Activated CD4-positive, alpha-beta T cell treated with anti-CD3 and anti-CD28 coated beads for 4 hours (primary cell): ENCODE results near the gene KIAA0513.
"Not testable (repeated sequence)": the region's sequence is repeated elsewhere in the genome, so short reads cannot be mapped to it uniquely, and the experiment has no call there.

Source experiments
- DNase-seq, 2 donors: peaks; one replicate each; pipeline ENCODE4 v3.0.0-alpha.2; 2020

The KIAA0513 gene

DNA sequence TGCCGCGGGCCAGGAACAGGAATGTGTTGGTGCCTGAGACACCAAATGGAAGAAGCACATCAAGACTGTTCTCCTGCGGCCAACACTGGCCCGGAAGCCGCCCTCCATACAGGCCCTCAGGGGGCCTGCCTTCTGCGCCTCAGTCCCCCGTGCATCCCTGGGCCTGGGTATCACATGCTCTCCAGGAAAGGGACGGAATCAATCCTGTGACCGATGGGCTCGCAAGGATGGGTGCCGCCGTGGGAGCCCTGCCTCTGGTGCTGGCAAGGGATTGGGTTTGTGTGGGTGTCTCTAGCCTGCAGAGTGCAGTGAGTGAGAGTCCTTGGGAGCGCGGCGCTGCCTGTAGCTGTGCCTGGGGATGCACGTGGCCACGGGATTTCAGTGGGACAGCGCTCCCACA, 65.3 kb downstream of the KIAA0513 start:
- no peak for DNase-seq

DNA sequence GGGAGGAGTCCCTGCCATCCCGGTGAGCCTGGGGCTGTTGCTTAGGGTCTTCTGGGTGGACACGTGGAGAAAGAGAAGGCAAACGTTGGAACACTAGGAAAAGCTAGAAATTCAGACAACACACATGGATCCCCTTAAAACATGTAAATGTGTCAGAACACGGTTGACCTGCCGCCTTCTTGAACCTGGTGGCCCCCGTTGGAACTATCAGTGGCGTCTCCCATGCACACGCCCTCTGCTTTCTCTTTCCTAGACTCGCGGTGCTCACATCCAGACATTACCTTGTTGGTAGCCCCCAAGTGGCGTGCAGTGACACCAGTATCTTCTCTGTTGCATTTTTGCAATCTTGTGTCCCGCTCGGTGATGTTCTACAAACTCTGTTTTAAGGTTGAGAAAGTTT, 66.1 kb downstream of the KIAA0513 start:
- no peak for DNase-seq

DNA sequence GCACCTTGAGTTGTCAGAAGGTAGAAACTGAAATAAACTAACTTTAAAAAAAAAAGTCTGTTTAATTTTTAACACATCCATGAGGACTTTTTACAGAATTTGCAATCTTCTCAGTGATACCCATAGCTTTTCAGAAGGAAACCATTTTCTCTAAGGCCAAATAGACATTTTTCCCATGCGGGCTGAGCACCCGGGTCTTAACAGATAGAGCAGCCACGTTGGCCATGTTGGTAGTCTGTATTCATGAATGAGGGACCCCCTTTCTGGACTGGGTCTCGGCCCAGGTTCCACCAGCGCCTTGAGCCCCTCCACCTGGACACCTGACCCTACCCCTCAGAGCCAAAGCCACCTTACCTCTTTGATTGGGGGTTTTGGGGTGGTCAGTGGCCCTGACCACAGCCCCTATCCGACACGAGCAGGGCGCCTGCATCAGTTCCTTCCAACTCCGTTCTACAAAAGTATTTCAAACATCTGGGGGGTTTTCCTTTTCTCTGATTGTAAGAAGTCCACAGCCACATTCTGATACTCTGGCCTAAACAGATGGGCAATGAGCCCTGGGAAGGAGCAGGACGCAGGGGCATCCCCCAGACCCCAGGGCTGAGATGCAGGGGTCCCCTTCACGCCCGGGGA, 66.7 kb downstream of the KIAA0513 start:
- no peak for DNase-seq

DNA sequence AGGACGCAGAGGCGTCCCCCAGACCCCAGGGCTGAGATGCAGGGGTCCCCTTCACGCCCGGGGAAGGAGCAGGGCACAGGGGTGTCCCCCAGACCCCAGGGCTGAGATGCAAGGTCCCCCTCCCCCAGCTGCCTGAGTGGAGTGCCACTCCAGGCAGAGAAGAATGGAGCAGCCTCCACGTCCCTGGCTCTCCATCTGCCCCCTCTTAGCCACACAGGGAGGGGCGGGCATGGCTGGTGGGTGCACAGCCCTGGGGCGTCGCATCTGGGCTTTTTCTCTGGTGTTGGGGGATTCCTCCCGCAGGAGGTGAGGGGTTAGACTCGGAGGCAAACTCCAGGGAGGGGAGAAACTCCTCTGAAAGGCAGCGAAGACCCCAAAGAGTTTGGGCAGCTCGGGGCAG, 67.2 kb downstream of the KIAA0513 start:
- DNase-seq, result no peak

DNA sequence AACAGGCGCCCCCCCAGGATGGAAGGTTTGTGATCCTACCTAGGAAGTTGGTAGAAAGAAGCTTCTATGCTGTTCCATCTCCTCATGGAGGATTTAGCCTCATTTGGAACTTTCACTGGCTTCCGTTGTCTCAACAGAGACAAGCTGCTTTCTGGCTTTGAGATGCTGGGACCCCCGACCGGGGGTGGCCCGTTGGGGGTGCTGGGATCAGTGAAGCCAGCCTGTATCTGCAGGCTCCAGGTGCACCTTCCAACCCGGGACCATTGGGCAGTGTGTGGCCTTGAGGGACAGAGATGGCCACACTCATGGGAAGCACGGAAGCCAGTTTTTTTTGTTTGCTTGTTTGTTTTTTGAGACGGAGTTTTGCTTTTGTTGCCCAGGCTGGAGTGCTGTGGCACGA, 69.3 kb downstream of the KIAA0513 start:
- DNase-seq, result no peak

DNA sequence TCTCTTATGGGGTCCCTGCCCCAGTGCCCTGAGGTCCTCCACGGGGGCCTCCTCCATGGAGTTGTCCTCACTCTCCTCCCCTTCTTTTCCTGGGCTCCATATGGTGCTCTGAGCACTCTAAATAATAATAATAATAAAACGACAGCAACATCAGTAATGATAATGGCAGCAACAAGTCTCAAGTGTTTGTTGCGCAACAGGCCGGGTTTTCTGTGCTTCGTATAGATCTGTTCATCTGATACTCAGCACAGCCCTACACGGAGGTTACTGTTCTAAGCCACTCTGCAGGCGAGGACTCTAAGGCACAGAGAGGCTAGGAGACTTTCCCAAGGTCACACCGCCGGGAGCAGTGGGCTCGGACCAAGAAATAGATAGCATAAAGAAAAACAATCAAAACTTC, 71.0 kb downstream of the KIAA0513 start:
- no peak for DNase-seq

DNA sequence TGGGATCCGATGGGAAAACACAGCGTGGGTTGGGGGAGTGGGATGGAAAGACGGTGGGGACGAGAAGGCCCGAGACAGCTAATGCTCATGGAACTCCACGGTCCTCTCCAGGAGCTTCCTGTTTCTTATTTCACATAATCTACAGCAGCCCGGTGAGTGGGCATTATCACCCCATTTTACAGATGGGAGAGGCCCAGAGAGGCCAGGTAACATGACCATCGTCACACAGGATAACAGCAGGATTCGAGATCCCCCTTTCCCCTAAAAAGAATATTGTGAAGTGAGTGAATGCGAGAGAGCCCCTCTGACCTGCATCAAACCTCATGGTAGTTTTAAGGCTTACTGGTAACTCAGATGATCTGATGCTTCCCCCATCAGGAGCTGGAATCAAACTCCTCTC, 72.7 kb downstream of the KIAA0513 start:
- no peak for DNase-seq

DNA sequence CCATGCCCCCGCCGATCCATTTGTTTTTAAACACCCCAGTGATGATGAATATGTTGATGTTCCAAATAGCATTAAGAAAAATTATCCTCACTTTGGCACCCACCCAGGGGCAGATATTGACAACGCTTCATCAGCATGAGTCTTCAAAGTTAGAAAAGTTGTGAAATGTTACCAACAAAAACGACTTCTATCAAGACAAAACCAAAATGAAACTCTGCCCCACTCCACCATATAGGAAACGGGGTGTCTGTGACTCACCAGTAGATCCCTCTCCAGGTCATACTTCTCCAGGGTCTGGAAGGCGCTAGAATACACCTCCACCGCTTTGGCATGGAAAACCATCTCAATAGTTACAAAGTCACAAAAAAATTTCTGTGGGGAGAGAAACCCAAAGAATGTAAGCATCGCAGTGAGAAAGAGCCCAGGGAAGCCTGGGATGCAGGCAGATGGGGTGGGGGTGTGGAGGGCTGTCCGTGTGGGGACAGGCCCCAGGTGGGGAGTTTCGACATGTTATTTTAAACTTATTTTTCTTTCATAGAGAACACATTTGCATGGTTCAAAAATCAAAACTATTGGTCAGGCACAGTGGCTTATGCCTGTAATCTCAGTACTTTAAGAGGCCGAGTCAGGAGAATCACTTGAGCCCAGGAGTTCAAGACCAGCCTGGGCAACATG, 74.5 kb downstream of the KIAA0513 start:
- no peak for DNase-seq

DNA sequence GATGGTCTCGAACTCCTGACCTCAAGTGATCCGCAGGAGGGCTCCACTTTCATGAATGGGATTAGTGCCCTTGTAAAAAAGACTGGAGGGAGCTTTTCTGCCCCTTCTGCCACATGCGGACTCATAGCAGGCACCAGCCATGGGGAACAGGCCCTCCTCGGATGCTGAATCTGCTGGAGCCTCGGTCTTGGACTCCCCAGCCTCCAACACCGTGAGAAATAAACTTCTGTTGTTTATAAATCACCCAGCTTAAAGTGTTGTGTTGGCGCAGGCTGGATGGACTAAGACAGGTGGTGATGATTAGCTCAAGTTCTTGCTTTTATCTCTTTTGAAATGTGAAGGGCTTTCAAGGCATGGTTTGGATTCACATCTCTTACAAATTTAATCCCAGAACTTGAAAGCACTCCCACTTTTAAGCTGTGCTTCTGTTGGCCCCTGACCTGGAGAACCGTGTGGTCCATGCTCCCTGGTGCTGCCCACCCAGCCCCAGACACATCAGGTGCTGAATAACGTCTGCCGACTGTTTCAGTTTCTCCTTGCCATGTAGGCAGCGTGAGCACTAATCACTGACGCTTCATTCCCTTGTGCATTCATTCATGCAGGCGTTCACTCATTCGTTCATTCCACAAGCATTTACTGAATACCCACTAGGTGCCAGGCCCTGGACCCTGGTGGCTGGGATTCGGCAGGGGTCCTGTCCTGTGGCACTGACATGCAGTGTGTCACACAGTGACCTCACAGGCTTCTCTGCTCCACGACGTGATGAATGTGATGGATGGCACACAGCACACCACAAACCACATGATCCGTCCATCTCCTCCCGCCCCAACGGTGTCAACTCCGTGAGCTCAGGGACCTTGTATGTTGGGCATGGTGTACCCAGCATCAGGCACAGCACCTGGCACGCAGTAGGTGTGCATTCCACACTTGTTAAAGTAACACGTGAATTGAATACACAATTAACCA, 75.8 kb downstream of the KIAA0513 start:
- no peak for DNase-seq

DNA sequence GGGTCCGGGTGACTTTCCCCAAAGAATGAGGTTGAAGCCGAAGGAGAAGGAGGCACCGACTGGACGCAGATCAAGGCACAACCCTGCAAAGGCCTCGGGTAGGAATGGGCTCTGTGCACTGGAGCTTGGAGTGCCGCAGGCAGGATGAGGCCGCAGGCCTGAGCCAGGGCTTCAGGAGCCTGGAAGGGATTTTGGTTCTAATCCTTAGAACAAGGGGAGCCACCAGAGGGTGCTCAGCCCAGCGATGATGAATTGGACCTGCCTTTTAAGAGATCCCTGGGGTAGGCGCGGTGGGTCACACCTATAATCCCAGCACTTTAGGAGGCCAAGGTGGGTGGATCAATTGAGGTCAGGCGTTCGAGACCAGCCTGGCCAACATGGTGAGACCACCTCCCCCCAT, 76.6 kb downstream of the KIAA0513 start:
- DNase-seq, result no peak

DNA sequence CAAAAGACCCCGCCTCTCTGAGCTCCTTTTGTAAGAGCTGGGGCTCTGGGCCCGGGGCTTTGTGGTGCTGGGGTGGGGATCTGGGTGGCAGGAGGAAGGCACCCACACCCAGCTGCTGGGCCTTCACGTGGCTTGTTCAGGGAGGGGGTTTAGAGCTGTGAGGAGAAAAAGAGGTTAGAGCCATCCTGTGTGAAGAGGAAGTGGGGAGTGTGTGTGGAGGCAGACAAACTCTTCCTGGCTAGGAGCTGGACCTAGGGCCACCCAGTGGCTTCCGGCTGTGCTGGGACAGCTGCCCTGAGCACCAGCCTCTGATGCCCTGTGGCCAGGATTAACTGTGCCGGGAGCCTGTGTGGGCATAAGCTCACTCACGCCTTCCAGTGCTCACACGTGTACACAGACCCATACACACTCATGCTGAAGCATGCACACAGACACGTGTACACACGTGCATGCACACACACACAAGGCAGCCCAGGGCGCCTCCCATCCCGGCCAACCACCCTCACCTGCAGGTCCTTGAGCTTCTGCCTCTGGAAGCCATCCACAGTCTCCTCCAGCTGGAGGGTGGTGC, 77.3 kb downstream of the KIAA0513 start:
- DNase-seq, result no peak

DNA sequence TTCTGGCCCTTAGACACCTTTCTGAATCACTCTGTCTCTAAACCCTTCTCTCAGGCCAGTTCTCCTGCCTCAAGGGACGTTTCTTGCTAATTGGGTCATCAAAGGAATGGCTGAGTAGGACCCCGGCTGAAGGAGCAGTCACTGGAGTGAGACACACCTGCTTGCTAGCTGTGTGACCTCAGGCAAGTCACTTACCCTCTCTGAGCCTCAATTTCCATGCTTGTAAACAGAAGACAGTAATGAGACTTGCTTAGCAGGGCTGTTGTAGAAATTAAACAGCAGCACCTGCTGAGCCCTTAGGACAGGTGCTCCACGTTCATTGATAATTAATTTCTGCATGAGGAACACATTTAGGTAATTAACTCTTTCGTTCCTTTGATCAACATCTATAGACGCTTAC, 77.9 kb downstream of the KIAA0513 start:
- DNase-seq, result no peak

DNA sequence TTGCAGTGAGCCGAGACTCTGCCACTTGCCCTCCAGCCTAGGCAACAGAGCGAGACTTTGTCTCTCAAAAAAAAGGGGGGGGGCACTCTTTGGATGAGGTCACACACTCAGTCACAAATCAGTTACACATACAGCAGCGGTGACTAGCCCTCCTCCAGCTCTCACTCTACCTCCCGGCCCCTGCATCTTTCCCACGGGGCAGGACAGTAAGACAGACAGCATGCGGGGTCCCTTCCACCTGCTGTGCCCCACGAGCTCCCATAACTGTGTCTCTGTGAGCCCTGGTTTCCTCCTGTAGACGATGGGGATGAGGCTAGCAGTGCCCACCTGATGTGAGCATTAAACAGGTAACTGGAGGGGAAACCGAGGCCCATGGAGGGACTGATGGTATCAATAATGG, 79.5 kb downstream of the KIAA0513 start:
- no peak for DNase-seq

DNA sequence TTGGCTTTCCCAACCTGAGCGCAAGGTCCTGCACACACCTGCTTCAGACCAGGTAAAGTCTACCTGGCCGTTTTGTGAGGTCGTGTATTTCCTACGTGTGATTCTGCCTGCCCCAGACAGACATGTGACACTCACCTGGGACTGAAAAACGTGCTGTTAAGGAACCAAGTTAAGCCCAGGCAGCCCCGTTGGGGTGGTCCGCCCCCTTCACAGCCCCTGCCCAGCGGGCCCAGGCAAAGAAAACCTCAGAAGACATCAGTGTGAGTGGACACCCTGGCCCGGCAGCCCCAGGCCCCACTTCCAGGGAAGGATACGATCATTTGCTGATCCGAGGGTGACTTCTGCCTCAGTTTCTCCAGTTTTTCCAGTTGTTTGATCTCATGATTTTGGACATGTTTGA, 79.9 kb downstream of the KIAA0513 start:
- no peak for DNase-seq

DNA sequence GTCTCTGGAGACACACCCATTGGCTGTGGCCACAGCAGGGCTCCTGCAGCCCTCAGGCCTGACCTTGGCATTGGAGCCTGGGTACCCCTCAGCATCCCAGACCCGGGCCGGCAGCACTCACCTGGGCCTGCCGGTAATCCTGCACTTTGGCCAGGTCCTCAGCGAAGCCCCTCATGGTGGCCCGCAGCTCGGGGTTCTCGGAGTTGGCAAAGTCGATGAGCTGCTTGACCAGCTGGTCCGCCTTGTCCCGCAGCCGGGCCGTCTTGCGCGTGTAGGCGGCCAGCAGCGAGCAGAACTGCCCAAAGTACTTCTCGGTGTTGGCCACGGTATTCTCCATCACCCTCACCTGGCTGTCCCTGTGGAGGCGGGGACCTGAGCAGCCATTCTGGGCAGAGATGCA, 82.5 kb downstream of the KIAA0513 start:
- no peak for DNase-seq

DNA sequence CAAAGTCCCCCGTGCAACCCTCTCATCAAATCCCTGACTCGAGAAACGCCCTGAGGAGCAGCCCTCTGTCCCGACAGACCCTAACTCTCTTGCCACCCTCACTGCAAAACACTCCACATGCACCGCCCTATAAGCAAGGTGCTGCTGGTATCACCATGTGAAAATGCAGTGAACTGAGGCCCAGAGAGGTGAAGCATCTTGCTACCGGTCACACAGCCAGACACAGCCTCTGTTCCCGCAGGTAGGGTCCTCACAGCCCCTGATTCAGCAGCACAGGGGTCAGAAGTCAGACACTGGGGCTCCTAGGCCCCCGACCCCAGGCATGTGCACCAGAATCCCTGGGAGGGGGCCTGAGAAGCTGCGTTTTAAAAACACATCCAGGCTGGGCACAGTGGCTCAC, 83.6 kb downstream of the KIAA0513 start:
- DNase-seq, result no peak

DNA sequence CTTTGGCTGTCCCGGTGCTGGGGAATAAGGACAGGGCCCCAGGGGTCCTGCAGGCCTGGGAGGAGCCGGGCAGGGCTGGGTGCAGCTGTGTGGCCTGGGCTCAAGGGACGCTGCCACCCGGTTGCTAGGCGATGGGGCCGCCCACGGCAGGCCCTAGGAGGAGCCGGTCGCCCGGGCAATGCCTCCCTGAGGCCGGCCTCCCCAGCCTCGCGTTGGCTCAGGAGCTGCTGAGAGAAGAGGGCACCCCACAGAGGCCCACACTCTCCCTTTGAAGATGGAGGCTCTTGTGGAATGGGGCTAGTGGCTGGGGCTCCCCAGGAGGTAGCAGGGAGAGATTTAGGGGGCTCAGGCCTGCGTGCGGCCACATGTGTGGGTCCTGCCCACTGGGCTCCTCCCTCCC, 84.8 kb downstream of the KIAA0513 start, which contains the start of gene CIBAR2:
Gene CIBAR2, minus strand, starts transcription at position 109 of the 400 bp plus-strand sequence. CDS start 120 bp downstream, outside the sequence.
- DNase-seq, result no peak

DNA sequence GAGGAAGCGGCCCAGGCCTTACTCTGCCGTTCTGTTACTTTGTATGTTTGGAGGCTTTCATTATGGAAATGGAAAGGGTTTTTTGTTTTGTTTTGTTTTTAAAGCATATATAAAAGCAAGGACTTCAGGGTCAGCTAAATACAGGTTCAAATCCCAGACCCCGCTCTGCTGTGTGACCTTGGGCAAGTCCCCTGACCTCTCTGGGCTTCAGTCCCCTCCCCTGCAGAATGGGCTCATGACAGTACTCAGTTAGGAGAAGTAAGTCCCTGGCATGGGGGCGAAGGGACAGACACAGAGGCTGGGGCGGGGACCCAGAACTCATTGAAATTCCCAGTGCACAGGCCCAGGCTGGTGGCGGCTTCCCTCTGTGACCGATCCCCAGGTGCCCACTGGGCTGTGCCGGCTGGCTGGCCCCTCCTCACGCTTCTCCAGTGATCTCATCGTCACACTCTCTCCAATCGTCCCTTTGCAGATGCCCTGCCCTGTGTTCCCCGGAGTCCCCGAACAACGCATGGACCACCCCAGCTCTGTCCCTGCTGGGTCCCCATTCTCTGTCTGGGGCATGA, 85.7 kb downstream of the KIAA0513 start:
- no peak for DNase-seq

DNA sequence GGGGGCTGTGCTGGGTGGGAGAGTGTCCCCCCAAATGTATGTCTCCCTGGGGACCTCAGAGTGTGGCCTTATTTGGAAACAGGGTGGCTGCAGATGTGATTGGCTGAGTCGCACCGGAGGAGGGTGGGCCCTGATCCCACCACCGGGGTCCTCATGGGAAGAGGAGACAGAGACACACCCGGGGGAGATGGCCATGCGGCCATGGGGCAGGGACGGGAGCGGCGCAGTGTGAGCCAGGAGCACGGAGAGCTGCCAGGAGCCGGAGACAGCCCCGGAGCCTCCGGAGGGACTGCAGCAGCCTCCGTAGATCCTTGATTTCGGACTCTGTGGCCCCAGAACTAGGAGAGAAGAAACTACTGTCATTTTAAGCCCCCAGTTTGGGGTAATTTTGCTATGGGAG, 86.3 kb downstream of the KIAA0513 start:
- no peak for DNase-seq

DNA sequence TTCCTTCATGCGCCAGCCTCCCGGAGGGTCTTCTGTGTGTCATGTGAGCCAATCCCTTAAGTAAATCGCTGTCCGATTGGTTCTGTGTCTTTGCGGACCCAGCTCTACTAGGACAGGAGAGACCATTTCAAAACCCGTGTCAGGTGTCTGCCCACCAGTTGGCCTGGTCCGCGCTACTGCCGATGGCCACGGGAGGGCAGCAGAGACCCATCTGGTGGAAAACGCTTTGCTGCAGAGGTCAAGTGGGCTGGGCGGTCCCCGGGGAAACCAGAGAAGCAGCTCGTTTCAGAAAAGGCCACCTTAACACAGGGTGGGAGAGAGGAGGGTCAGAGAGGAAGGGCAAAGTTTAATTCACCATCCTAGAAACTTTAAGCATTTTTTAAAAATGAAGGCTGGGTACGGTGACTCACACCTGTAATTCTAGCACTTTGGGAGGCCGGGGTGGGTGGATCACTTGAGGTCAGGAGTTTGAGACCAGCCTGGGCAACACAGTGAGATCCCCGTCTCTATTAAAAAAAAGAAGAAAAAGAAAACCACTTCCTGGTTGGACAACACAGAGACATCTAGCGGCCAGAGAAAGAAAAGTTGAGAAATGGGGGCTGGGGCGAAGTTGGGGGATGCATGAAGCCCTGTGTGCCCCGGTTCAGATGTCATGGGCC, 87.4 kb downstream of the KIAA0513 start:
- DNase-seq, result peak; percentile 66 to 81

DNA sequence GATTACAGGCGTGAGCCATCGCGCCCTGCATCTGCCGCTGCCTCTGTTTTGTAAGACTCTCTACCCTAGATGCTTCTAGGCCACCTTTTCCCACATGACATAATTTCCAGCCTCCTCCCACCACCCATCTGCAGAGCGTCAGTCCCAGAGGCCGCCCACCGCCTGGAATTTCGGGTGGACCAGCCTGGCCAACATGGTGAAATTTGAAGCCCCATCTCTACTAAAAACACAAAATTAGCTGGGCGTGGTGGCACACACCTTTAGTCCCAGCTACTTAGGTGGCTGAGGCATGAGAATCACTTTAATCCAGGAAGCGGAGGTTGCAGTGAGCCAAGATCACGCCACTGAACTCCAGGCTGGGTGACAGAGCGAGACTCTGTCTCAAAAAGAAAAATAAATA, 89.8 kb downstream of the KIAA0513 start:
- no peak for DNase-seq

DNA sequence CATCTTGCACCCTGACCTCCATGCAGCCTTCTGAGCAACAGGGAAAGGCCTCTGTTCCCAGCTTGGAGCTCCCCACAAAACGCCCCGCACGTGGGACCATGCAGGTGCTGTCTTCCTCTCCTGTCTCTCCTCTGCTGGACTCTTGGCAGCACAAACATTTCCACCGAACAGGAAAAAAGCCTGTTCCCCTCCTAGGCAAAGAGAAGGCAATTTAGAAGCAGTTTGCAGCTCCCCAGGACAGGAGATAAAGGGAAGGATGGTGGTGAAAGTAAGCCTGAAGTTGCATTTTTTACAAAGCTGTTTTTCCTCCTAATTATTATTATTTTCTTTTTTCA, 92.4 kb downstream of the KIAA0513 start:
- DNase-seq, result no peak

DNA sequence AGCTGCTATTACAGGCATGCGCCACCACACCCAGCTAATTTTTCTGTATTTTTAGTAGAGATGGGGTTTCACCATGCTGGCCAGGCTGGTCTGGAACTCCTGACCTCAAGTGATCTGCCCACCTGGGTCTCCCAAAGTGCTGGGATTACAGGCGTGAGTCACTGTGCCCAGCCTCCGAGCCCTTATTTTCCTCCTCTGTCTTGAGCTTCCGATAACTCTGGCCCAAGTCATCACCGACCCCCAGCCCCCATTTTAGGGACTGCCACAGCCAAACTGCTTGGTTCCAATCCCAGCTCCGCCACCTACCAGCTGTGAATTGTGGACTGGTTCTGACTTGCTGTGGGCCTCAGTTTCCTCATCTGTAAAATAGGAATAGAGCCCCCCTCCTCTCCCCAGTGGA, 95.8 kb downstream of the KIAA0513 start:
- not testable (repeated sequence) for DNase-seq
